Measurements from ENCODE around the gene LSAMP.

The LSAMP gene

DNA sequence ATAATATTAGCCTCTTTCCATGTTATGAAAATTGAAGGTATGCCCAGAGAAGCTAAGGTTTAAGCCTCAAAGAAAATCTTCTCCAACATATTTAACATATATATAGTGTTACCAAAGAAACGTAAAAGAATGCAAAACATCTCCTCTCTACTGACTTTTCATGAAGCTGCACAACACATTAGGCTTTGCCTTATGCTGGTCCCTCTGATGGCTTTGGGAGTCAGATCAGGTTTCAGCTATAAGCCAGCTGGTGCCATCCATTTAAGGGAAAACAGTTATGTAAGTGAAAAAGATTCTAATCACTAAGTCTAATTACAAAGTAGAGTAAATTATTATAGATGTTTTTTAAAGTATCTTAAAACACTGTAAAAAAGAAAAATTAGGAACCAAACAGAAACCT lies 410.5 kb downstream of the LSAMP start:
- Histone ChIP-seq H3K9ac (ENCODE audit: low read length) (no peak overlapping the region), H3K36me3 (ENCODE audit: low read length) (no peaks in the 10 kb centered on the region), H3K27me3 (ENCODE audit: low read length) (no peaks in the 10 kb centered on the region), H3F3A (ENCODE audit: insufficient read depth) (no peaks in the 10 kb centered on the region), H3K27ac (ENCODE audit: low read depth, low read length) (no peak overlapping the region), H3K9me2 (replicated peaks; ENCODE audit: insufficient read depth, low read length) (no peaks in the 10 kb centered on the region), H2AFZ (ENCODE audit: low read depth, low read length, severe bottlenecking) (no peak overlapping the region), H4K20me1 (ENCODE audit: low read depth, low read length) (no peaks in the 10 kb centered on the region), H3K9me3 (ENCODE audit: insufficient read depth, low read length) (no peaks in the 10 kb centered on the region), H3K4me3 (ENCODE audit: insufficient read depth, low read length, poor library complexity, severe bottlenecking) (no peak overlapping the region), H3K79me2 (ENCODE audit: insufficient read depth, low read length) (no peaks in the 10 kb centered on the region), H3K4me2 (ENCODE audit: low read depth, low read length, poor library complexity, severe bottlenecking) (no peak overlapping the region)
- TF ChIP-seq, protein P1, sequence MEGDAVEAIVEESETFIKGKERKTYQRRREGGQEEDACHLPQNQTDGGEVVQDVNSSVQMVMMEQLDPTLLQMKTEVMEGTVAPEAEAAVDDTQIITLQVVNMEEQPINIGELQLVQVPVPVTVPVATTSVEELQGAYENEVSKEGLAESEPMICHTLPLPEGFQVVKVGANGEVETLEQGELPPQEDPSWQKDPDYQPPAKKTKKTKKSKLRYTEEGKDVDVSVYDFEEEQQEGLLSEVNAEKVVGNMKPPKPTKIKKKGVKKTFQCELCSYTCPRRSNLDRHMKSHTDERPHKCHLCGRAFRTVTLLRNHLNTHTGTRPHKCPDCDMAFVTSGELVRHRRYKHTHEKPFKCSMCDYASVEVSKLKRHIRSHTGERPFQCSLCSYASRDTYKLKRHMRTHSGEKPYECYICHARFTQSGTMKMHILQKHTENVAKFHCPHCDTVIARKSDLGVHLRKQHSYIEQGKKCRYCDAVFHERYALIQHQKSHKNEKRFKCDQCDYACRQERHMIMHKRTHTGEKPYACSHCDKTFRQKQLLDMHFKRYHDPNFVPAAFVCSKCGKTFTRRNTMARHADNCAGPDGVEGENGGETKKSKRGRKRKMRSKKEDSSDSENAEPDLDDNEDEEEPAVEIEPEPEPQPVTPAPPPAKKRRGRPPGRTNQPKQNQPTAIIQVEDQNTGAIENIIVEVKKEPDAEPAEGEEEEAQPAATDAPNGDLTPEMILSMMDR (IDR thresholded peaks at IDR 0.05; ENCODE audit: insufficient read depth, low read length, poor library complexity, severe bottlenecking), result no peak
- TF ChIP-seq EZH2phosphoT487 (conservative IDR thresholded peaks at IDR 0.05; ENCODE audit: low read length), result no peak

DNA sequence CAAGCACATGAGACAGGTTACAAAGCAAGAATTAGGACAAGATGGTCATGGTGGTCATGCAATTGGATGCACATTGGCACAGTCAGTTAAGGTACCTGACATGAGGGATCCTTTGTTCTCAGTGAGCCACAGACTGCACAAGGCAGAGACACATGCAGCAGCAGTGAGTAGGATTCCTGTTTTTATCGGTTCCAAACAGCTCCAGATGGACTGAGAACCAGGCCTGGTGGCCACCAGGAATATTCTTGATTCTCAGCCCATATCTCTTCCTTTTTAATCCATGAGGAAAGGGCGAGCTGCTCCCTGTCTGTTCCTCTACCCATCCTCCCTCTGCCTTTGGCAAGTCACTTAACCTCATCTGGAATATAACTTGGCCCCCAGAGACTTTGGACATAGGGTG lies 411.2 kb downstream of the LSAMP start:
- Histone ChIP-seq H3K9ac (ENCODE audit: low read length) (no peak overlapping the region), H3K79me2 (ENCODE audit: insufficient read depth, low read length) (no peaks in the 10 kb centered on the region), H2AFZ (ENCODE audit: low read depth, low read length, severe bottlenecking) (no peak overlapping the region), H4K20me1 (ENCODE audit: low read depth, low read length) (no peaks in the 10 kb centered on the region), H3K4me3 (ENCODE audit: insufficient read depth, low read length, poor library complexity, severe bottlenecking) (no peak overlapping the region), H3F3A (ENCODE audit: insufficient read depth) (no peaks in the 10 kb centered on the region), H3K27ac (ENCODE audit: low read depth, low read length) (no peak overlapping the region), H3K27me3 (ENCODE audit: low read length) (no peaks in the 10 kb centered on the region), H3K9me2 (replicated peaks; ENCODE audit: insufficient read depth, low read length) (0 out of 2 replicates have a peak, but pooled peaks cover 2% of the 10 kb centered on the region), H3K9me3 (ENCODE audit: insufficient read depth, low read length) (no peaks in the 10 kb centered on the region), H3K4me2 (ENCODE audit: low read depth, low read length, poor library complexity, severe bottlenecking) (no peak overlapping the region), H3K36me3 (ENCODE audit: low read length) (no peaks in the 10 kb centered on the region)
- TF ChIP-seq, protein P1 (IDR thresholded peaks at IDR 0.05; ENCODE audit: insufficient read depth, low read length, poor library complexity, severe bottlenecking), result no peak
- no peak for TF ChIP-seq EZH2phosphoT487 (conservative IDR thresholded peaks at IDR 0.05; ENCODE audit: low read length)

DNA sequence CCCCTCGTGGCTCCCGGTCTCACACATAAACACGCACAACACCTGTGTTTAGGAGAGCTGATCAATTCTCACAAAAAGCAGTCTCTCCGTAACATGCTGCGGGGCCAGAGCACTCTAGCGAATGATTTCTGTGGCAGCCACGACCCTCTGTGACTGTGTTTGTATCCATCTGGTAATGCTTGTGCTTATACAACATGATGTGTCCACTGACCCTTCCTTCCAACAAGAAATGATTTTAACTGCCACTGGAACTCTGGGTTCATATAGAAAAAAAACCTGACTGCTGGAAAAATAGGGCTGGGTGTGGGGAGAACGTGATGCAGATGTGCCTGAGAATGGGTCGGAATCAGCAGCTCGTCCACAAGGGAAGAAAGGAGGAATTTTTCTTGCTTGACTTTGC lies 411.8 kb downstream of the LSAMP start:
- Histone ChIP-seq H3K4me2 (ENCODE audit: low read depth, low read length, poor library complexity, severe bottlenecking) (no peak overlapping the region), H2AFZ (ENCODE audit: low read depth, low read length, severe bottlenecking) (no peak overlapping the region), H3K9me3 (ENCODE audit: insufficient read depth, low read length) (no peaks in the 10 kb centered on the region), H3F3A (ENCODE audit: insufficient read depth) (no peaks in the 10 kb centered on the region), H3K9me2 (replicated peaks; ENCODE audit: insufficient read depth, low read length) (0 out of 2 replicates have a peak, but pooled peaks cover 4% of the 10 kb centered on the region), H3K36me3 (ENCODE audit: low read length) (no peaks in the 10 kb centered on the region), H3K4me3 (ENCODE audit: insufficient read depth, low read length, poor library complexity, severe bottlenecking) (no peak overlapping the region), H3K27ac (ENCODE audit: low read depth, low read length) (no peak overlapping the region), H3K9ac (ENCODE audit: low read length) (no peak overlapping the region), H4K20me1 (ENCODE audit: low read depth, low read length) (no peaks in the 10 kb centered on the region), H3K79me2 (ENCODE audit: insufficient read depth, low read length) (no peaks in the 10 kb centered on the region), H3K27me3 (ENCODE audit: low read length) (no peaks in the 10 kb centered on the region)
- TF ChIP-seq, protein P1 (IDR thresholded peaks at IDR 0.05; ENCODE audit: insufficient read depth, low read length, poor library complexity, severe bottlenecking), result no peak
- no peak for TF ChIP-seq EZH2phosphoT487 (conservative IDR thresholded peaks at IDR 0.05; ENCODE audit: low read length)
